Tibial artery (tissue), 4 donors: ENCODE data around the gene CD34.

Experiments used
- DNase-seq, 2 donors: peaks; one replicate each; pipeline ENCODE4 v3.0.0-alpha.2; 2019
- H3K27ac ChIP-seq, 2 donors: fragments of 200-600 bp; sonication (generic) in 1 of 2; 1 replicate in 1 of 2; 2 replicates in 1 of 2; pipeline ENCODE4 v1.5.1; 2018 to 2019; ENCODE audit warnings: mild to moderate bottlenecking in 1 of 2
- H3K27me3 ChIP-seq, 2 donors: fragments of 200-600 bp; sonication (generic) in 1 of 2; one replicate each; pipeline versions ENCODE4 v1.5.1 to v1.6.0; 2016 to 2019
- H3K36me3 ChIP-seq, 3 donors: fragments of 200-600 bp; sonication (generic) in 2 of 3; one replicate each; pipeline ENCODE4 v1.5.1; 2016 to 2019; ENCODE audit warnings: mild to moderate bottlenecking in 2 of 3
- H3K4me1 ChIP-seq, 4 donors: fragments of 200-600 bp; sonication (generic) in 2 of 4; 1 replicate in 3 of 4; 2 replicates in 1 of 4; pipeline ENCODE4 v1.5.1; 2016 to 2019
- H3K4me3 ChIP-seq, 2 donors: fragments of 200-600 bp; sonication (generic) in 1 of 2; 1 replicate in 1 of 2; 2 replicates in 1 of 2; pipeline ENCODE4 v1.5.1; 2018 to 2019; ENCODE audit warnings: mild to moderate bottlenecking in 2 of 2
- H3K9me3 ChIP-seq, 3 donors: fragments of 200-600 bp; sonication (generic) in 1 of 3; one replicate each; pipeline ENCODE4 v1.5.1; 2016 to 2019
- intact Hi-C: fragments of 100-400 bp; cut with DNase I; formaldehyde crosslinking; loops from one replicate; pipeline ENCODE4 v1.15.0; 2023; ENCODE audit warnings: low total_unique reads
- TF ChIP-seq, protein P1 (sequence below), 2 experiments: fragments of 200-600 bp in 1 of 2; fragments of 450-650 bp in 1 of 2; IDR thresholded peaks; one replicate each; pipeline ENCODE4 v1.5.1; 2017 to 2019; ENCODE audit warnings: antibody characterized with exemption in 2 of 2, mild to moderate bottlenecking in 1 of 2, moderate library complexity in 1 of 2

The CD34 gene

GRCh38 chr1:207956986-207957385, 46.1 kb upstream of the CD34 start:
- Histone ChIP-seq H3K4me3 (no peak overlapping the region), H3K27me3 (no peaks in the 10 kb centered on the region), H3K4me1 (peaks cover 0 to 27% (median 15%) of the 10 kb centered on the region in 4 donors), H3K36me3 (no peaks in the 10 kb centered on the region), H3K9me3 (no peaks in the 10 kb centered on the region), H3K27ac (no peak overlapping the region)
- DNase-seq, result no peak
- intact Hi-C loops, result no loop called here
- TF ChIP-seq, protein P1, sequence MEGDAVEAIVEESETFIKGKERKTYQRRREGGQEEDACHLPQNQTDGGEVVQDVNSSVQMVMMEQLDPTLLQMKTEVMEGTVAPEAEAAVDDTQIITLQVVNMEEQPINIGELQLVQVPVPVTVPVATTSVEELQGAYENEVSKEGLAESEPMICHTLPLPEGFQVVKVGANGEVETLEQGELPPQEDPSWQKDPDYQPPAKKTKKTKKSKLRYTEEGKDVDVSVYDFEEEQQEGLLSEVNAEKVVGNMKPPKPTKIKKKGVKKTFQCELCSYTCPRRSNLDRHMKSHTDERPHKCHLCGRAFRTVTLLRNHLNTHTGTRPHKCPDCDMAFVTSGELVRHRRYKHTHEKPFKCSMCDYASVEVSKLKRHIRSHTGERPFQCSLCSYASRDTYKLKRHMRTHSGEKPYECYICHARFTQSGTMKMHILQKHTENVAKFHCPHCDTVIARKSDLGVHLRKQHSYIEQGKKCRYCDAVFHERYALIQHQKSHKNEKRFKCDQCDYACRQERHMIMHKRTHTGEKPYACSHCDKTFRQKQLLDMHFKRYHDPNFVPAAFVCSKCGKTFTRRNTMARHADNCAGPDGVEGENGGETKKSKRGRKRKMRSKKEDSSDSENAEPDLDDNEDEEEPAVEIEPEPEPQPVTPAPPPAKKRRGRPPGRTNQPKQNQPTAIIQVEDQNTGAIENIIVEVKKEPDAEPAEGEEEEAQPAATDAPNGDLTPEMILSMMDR (IDR thresholded peaks at IDR 0.05), result no peak

- DNase-seq, result no peak
- Histone ChIP-seq H3K9me3 (no peaks in the 10 kb centered on the region), H3K27ac (no peak overlapping the region), H3K4me1 (peaks cover 0 to 9% (median 7%) of the 10 kb centered on the region in 4 donors), H3K4me3 (no peak overlapping the region), H3K36me3 (no peaks in the 10 kb centered on the region), H3K27me3 (no peaks in the 10 kb centered on the region)
- intact Hi-C loops, result no loop called here
- TF ChIP-seq, protein P1 (IDR thresholded peaks at IDR 0.05), result no peak
These were observed 43.2 kb upstream of the CD34 start for GRCh38 chr1:207954104-207954503.

- TF ChIP-seq, protein P1 (IDR thresholded peaks at IDR 0.05), result no peak
- no peaks in the 10 kb centered on the region for H3K4me1 ChIP-seq
- H3K27me3 ChIP-seq, result no peaks in the 10 kb centered on the region
- intact Hi-C loops, result no loop called here
- no peaks in the 10 kb centered on the region for H3K9me3 ChIP-seq
- no peaks in the 10 kb centered on the region for H3K36me3 ChIP-seq
- no peak for DNase-seq
- no peak overlapping the region for H3K27ac ChIP-seq
- no peak overlapping the region for H3K4me3 ChIP-seq
These were observed 42.0 kb upstream of the CD34 start for GRCh38 chr1:207952617-207953542.

GRCh38 chr1:207951652-207952051, 40.7 kb upstream of the CD34 start:
- Histone ChIP-seq H3K4me3 (no peak overlapping the region), H3K4me1 (no peaks in the 10 kb centered on the region), H3K36me3 (no peaks in the 10 kb centered on the region), H3K27me3 (no peaks in the 10 kb centered on the region), H3K9me3 (no peaks in the 10 kb centered on the region), H3K27ac (no peak overlapping the region)
- no peak for DNase-seq
- TF ChIP-seq, protein P1 (IDR thresholded peaks at IDR 0.05), result no peak
- intact Hi-C loops, result no loop called here

DNA sequence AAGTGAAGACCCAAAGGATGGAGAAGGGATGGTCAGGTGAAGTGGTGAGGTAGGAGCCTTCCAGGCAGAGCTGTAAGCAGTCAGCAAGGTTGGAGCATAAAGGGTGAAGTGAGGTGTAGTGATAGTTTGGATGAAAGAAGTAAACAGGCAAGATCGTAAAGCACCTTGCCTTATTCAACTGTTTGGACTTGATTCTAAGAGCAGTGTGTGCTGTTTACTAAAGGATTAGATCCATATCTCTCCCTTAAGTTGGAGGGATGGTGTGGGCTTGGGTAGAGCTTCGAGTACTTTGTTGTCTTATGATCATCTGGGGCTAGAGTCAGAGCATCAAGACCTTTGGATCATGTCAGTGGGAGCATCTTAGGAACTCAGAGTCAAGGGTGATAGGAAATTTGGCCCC, 39.8 kb upstream of the CD34 start:
- DNase-seq, result no peak

More for the DNA sequence above, 39.8 kb upstream of the CD34 start:
- no peaks in the 10 kb centered on the region for H3K27me3 ChIP-seq
- H3K27ac ChIP-seq, result no peak overlapping the region
- no peaks in the 10 kb centered on the region for H3K4me1 ChIP-seq
- H3K9me3 ChIP-seq, result no peaks in the 10 kb centered on the region
- H3K4me3 ChIP-seq, result no peak overlapping the region
- TF ChIP-seq, protein P1 (IDR thresholded peaks at IDR 0.05), result no peak
- intact Hi-C loops, result no loop called here
- H3K36me3 ChIP-seq, result no peaks in the 10 kb centered on the region
